ENCODE measurements around the gene NAP1L4. TPM values are rescaled to one million over a fixed set of nuclear protein-coding genes. Genes with fewer than 3 reads are reported as not detected.

Gene NAP1L4
- total RNA-seq, 1 experiment from 2014 or later: 144 TPM

DNA sequence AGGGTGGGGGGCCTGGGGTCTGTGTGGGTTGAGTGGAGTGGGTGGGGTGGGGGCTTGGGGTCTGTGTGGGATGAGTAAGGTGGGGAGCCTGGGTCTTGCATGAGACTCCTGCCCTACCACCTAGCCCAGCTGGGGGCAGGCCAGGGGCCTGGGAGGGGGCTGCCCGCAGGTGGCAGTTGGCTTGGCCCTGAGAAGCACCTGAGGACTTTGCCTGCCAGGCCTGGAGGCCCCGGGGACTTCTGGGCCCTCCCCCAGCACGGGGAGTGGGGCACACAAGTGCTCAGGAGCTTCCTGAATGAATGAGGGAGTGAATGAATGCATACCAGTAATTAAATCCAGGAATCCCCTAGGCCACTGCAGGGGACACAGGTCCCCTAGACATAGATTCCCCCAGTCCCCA is 69.5 kb downstream of the NAP1L4 start:
- ChIA-PET RAD21 (ENCODE audit: low non-redundant PET in 1 of 2, low total read pairs in 2 of 2, uncharacterized antibody in 2 of 2, unreplicated experiment in 2 of 2) (no interaction called here), POLR2A (interaction anchor here (0.8 kb wide), 1 partner anchor 10 kb away, joined by 3 read pairs; no protein-coding TSS in a partner anchor), CTCF (no interaction called here)
- Histone ChIP-seq H3K4me3 (replicated peaks in 1 of 2; ENCODE audit: low read depth in 1 of 2, low read length in 2 of 2) (no peak overlapping the region), H3K4me2 (ENCODE audit: low read length) (no peak overlapping the region), H3K27me3 (ENCODE audit: insufficient read depth, low read length) (no peaks in the 10 kb centered on the region), H3K27ac (ENCODE audit: low read depth, low read length) (no peak overlapping the region), H3K9ac (ENCODE audit: low read length) (no peak overlapping the region), H3K79me2 (ENCODE audit: insufficient read depth, low read length) (peaks cover 15% of the 10 kb centered on the region), H3K36me3 (ENCODE audit: control insufficient read depth in 1 of 2, insufficient read depth in 2 of 2, low read length in 2 of 2) (peaks cover 0 to 3% of the 10 kb centered on the region in 2 experiments; a peak in 2 of 4 replicates), H3K4me1 (ENCODE audit: control insufficient read depth in 1 of 2, insufficient read depth in 2 of 2, low read length in 2 of 2) (peaks cover 17 to 35% of the 10 kb centered on the region in 2 experiments), H2AFZ (ENCODE audit: low read depth, low read length, poor library complexity, severe bottlenecking) (no peak overlapping the region), H3K9me3 (ENCODE audit: control insufficient read depth in 1 of 2, insufficient read depth in 1 of 2, low read depth in 1 of 2, low read length in 2 of 2) (no peaks in the 10 kb centered on the region), H4K20me1 (ENCODE audit: insufficient read depth) (peaks cover 7% of the 10 kb centered on the region; the same call in 1 of the 2 replicates), H3K9me2 (ENCODE audit: insufficient read depth) (no peaks in the 10 kb centered on the region)
- DNase-seq (ENCODE audit: low read depth, low spot score) (no peak), ATAC-seq (no peak)
- TF ChIP-seq POLR2AphosphoS5 (IDR thresholded peaks at IDR 0.05; ENCODE audit: low read depth, low read length) (no peak), POLR2A (IDR thresholded peaks at IDR 0.05; ENCODE audit: borderline replicate concordance, extremely low read depth, insufficient read depth, insufficient read length) (no peak), FOSL1 (IDR thresholded peaks at IDR 0.05; ENCODE audit: low read depth) (no peak), EZH2phosphoT487 (IDR thresholded peaks at IDR 0.05; ENCODE audit: borderline replicate concordance) (no peak), ELF1 (IDR thresholded peaks at IDR 0.05; ENCODE audit: borderline replicate concordance, low read depth) (no peak), TCF7L2 (IDR thresholded peaks at IDR 0.05; ENCODE audit: borderline replicate concordance, extremely low read depth, insufficient read depth, insufficient read length) (no peak), RAD21 (IDR thresholded peaks at IDR 0.05; ENCODE audit: low read depth) (no peak), YY1 (IDR thresholded peaks at IDR 0.05; ENCODE audit: extremely low read depth, insufficient replicate concordance, low read depth, low read length) (no peak), SP1 (IDR thresholded peaks at IDR 0.05; ENCODE audit: low read depth) (no peak)
- TF ChIP-seq, protein P1, sequence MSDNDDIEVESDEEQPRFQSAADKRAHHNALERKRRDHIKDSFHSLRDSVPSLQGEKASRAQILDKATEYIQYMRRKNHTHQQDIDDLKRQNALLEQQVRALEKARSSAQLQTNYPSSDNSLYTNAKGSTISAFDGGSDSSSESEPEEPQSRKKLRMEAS (IDR thresholded peaks at IDR 0.05): no peak
- TF ChIP-seq, protein P2, sequence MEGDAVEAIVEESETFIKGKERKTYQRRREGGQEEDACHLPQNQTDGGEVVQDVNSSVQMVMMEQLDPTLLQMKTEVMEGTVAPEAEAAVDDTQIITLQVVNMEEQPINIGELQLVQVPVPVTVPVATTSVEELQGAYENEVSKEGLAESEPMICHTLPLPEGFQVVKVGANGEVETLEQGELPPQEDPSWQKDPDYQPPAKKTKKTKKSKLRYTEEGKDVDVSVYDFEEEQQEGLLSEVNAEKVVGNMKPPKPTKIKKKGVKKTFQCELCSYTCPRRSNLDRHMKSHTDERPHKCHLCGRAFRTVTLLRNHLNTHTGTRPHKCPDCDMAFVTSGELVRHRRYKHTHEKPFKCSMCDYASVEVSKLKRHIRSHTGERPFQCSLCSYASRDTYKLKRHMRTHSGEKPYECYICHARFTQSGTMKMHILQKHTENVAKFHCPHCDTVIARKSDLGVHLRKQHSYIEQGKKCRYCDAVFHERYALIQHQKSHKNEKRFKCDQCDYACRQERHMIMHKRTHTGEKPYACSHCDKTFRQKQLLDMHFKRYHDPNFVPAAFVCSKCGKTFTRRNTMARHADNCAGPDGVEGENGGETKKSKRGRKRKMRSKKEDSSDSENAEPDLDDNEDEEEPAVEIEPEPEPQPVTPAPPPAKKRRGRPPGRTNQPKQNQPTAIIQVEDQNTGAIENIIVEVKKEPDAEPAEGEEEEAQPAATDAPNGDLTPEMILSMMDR (IDR thresholded peaks at IDR 0.05 in 2 of 3, conservative IDR thresholded peaks at IDR 0.05 in 1 of 3; ENCODE audit: borderline replicate concordance in 1 of 3, insufficient read depth in 1 of 3, low read depth in 2 of 3, low read length in 2 of 3): no peak
- TF ChIP-seq, protein P3, sequence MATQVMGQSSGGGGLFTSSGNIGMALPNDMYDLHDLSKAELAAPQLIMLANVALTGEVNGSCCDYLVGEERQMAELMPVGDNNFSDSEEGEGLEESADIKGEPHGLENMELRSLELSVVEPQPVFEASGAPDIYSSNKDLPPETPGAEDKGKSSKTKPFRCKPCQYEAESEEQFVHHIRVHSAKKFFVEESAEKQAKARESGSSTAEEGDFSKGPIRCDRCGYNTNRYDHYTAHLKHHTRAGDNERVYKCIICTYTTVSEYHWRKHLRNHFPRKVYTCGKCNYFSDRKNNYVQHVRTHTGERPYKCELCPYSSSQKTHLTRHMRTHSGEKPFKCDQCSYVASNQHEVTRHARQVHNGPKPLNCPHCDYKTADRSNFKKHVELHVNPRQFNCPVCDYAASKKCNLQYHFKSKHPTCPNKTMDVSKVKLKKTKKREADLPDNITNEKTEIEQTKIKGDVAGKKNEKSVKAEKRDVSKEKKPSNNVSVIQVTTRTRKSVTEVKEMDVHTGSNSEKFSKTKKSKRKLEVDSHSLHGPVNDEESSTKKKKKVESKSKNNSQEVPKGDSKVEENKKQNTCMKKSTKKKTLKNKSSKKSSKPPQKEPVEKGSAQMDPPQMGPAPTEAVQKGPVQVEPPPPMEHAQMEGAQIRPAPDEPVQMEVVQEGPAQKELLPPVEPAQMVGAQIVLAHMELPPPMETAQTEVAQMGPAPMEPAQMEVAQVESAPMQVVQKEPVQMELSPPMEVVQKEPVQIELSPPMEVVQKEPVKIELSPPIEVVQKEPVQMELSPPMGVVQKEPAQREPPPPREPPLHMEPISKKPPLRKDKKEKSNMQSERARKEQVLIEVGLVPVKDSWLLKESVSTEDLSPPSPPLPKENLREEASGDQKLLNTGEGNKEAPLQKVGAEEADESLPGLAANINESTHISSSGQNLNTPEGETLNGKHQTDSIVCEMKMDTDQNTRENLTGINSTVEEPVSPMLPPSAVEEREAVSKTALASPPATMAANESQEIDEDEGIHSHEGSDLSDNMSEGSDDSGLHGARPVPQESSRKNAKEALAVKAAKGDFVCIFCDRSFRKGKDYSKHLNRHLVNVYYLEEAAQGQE (IDR thresholded peaks at IDR 0.05; ENCODE audit: low read depth): no peak
- intact Hi-C loops (cut with micrococcal nuclease): no loop called here
- BruUV-seq (replicated peaks): no TSS peak

Data from HCT116 (cell line).